T-helper 9 cell (primary cell): ENCODE measurements around the gene SMARCB1.

Experiments
- DNase-seq: peaks from one replicate; pipeline ENCODE4 v3.0.0-alpha.2; 2020
- total RNA-seq, 2 donors: gene quantifications; one replicate each; lab custom pipeline; 2026; lab: John Stamatoyannopoulos, UW

The SMARCB1 gene
- total RNA-seq: 37.4 to 39.0 reads per million in 2 donors

DNA sequence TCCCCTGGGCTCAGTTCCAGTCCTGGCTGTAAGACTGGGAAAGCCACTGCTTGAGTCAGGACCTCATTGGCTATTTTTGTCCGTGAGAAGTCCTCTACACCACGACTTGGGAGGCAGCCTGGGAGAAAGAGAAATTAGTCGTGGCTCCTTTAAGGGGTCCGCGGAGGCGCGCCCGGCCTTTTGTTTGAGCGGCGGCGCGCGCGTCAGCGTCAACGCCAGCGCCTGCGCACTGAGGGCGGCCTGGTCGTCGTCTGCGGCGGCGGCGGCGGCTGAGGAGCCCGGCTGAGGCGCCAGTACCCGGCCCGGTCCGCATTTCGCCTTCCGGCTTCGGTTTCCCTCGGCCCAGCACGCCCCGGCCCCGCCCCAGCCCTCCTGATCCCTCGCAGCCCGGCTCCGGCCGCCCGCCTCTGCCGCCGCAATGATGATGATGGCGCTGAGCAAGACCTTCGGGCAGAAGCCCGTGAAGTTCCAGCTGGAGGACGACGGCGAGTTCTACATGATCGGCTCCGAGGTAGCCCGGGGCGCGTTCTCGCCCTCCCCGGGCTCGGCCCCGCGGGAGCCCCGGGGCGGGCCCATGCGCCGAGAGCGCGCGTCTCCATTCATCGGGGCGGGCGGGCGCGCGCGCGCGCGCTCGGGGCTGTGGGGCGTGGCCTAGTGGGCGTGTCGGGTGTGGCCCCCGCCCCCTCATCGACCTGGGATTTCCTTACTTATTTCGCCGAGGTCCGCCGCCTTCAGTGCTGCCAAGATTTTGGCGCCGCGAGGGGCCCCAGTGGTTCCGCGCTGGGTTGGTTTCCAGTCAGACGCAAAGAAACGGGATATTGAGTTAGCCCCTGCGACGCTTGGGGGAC is at the start of gene SMARCB1:
Gene SMARCB1, plus strand, starts transcription at position 215 of the 848 bp plus-strand sequence. Its CDS starts 204 bp downstream, at position 419.
- peak; percentile 94 for DNase-seq

DNA sequence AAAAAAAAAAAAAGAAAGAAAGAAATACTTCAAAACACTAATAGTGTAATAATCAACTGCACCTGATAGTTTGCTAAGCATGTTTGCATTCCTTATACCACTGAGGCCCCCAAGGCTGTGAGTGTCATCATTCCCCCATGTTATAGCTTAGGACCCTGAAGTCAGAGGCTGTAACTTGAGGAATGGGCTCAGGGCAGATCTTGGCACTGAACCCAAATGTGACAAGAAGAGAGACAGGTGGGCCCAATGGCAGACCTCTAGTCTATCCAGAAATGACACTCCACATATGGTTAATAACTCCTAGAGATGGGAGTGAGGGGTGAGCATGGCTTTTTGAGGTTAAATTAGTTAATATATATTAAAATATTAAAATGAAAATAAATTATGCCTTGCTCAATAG is 49.1 kb upstream of the SMARCB1 start:
- no peak for DNase-seq

DNA sequence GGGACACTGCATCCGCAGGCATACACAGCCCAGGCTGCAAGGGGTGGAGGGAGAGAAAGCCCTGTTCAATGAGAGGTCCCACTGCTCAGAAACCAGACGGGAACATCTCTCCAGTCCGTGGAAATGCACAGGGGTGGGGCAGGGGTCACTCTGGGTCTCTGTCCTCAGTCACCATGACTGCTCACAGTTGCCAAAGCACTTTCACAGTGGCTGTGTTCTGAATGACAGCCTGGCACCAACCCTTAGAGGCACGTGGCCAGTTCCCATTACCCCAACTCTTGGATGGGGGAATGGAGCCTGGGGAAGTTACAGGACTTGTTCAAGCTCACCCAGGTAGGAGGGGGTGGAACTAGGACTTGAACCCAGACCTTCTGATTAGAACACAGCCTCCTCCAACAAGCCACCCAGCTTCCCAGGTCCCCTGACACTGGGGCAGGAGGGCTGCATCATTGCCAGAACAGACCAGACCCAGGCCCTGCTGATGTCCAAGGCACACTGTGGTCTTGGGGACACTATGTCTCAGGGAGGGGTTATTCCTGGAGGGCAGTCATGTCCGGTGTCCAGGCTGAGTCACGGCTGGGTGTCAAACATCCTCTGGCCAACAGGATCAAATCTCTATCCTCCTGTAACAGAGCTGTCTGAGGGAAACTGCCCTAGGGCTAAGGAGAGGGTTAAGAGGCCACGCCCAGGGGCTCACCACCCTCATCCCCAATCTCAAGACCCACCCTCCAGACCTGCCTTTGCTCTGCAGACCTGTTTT is 44.1 kb upstream of the SMARCB1 start:
- DNase-seq: no peak

DNA sequence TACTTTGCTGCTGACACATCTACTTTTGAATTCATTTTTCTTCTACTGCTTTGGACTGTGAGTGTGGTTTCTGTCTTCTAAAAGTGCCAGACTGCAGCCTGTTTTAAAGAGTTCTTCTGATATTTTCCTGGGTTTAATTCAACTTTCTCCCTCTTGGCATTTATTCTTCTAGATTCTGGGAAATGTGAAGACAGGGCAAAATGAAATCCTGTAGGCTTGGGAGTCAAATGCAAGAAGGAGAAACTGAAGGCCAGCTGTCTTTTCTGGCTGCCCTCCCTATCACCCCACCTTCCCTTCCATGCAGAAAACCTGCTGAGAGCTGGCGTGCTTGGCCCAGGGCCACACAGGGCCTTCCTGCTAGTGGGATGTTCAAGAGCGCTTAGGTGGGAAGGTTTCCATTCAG is 43.5 kb upstream of the SMARCB1 start:
- no peak for DNase-seq

DNA sequence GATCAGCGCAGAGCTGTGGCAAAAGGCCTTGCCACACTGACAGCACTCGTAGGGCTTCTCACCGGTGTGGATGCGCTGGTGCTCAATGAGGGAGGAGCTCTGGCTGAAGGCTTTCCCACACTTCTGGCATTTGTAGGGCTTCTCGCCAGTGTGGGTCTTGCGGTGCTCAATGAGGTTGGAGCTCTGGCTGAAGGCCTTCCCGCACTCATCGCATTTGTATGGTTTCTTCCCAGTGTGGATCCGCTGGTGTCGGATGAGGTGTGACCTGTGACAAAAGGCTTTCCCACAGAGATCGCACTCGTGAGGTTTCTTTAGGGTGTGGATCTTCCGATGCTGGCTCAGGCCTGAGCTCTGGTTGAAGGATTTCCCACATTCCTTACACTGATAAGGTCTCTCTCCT is 42.8 kb upstream of the SMARCB1 start:
- DNase-seq: no peak

DNA sequence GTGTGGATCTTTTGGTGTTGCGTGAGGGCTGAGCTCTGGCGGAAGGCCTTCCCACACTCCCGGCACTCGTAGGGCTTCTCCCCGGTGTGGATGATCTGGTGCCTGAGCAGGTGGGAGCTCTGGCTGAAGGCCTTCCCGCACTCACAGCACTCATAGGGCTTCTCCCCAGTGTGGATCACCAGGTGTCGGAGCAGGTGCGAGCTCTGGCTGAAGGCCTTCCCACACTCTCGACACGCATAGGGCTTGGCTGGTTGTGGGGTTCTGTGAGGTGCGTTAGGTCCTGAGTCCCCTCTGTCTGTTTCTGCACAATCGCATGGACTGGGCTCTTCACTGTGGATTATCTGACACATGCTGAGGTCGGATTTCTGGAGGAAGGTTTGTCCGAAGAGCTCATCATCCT is 42.3 kb upstream of the SMARCB1 start:
- no peak for DNase-seq

DNA sequence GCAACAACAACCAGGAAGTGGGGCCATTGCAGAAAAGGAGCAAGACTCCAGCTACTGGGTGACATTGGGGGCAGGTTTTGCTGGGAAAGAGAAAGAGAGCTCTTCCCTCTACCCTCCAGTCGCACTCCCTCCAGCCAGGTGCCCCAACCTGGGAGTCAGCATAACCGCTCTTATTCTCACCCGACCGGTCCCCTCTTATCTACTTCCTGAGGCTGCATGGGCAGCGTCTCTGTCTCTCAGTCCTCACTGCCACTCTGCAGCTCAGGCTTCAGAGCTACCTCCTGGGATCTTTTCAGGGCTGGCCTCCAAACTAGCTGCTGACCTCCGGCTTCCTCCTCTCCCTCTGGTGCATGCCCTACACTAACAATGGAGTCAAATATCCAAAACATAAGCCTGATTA is 41.0 kb upstream of the SMARCB1 start:
- no peak for DNase-seq

DNA sequence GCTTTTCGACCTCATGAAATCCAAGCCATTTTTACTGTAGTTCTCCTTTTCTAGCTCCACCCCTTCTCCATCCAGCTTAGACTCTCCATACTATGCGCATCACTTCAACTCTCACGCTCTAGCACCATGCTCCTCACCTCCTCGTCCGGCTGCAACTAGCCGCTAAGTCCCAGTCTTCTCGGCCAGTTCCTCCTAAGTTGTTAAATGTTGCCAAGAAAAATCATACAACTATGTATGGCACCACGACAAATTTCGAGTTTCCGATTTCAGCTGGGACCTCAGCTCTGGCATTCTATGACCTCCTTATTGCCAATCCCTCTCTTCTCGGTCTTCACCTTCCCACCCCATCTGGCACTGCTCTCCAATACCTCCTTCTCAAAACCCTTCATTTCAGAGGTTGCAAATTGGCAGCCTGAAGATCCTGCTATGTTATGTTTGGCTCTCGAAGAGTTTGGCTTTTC is 36.9 kb upstream of the SMARCB1 start:
- no peak for DNase-seq

DNA sequence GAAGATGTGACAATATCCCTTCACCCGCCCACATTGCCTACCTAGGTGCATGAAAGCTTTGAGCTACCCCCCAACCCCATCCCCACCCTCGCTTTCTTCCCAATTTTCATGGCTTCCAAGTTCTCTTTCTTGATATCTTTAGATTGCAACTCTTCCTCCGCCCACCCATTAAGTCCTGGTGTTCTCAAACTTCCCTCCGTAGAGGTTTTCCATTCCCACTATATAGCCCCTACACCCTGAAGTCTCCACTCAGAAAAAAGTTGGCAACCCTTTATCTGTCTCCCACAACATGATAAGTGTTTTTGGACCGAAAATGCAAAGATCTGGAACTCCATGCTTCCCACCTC is 36.4 kb upstream of the SMARCB1 start:
- no peak for DNase-seq

DNA sequence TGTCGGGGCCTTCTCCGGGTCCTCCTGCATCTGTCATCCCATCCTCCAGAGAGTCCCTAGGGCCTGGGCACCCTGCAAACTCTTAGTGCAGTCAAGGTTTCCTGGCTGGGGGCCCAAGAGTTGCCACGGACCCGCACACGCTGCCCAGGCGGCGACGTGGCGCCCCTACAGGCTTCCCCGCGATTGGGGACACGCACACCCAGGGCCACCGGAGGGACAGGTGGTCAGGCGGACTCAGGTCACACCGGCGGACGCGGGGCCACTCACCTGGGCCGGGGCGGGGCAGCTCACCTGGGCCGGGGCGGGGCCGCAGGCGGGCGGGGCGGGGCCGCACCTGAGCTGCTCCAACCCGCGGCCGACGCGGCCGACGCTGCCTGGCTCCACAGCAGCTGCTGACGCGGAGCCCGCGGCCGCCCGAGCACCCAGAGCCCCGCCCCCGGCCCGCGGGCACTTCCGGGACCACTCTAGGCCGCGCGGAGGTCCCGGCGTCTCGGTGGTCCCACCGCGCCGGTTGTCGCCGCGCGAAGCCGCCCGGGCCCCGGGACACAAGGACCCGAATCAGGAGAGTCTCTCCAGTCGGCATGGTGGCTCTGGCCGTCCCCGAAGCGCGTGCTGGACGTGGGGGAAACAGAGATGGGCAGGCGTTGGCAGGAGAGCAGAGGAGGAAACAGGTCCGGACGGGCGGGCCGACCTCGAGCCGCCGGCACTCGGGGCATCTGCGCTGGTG is 35.9 kb upstream of the SMARCB1 start, which contains the start of gene ZNF70:
Gene ZNF70, minus strand, starts transcription at position 399 of the 727 bp plus-strand sequence. CDS start 5,972 bp downstream, outside the sequence.
- DNase-seq: peak; percentile 77

DNA sequence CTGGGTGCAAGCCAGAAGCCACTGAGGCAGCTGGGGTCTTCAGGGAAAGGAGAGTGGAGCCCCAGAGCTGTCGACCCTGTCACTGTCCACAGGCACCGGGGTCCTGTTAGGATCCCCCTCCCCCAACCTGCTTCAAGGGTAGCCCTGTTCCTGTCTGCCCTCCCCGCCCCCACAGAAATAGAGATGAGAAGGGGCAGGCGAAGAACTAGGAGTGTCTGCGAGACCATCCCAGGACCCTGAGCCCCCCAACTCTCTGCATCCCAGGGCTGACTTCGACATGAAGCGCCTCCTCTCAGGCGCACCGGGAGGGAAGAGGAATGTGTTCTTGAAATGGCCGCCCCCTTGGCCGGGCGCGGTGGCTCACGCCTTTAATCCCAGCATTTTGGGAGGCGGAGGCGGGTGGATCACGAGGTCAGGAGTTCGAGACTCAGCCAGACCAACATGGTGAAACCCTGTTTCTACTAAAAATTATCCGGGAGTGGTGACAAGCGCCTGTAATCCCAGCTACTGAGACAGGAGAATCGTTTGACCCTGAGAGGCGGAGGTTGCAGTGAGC is 35.2 kb upstream of the SMARCB1 start:
- no peak for DNase-seq

DNA sequence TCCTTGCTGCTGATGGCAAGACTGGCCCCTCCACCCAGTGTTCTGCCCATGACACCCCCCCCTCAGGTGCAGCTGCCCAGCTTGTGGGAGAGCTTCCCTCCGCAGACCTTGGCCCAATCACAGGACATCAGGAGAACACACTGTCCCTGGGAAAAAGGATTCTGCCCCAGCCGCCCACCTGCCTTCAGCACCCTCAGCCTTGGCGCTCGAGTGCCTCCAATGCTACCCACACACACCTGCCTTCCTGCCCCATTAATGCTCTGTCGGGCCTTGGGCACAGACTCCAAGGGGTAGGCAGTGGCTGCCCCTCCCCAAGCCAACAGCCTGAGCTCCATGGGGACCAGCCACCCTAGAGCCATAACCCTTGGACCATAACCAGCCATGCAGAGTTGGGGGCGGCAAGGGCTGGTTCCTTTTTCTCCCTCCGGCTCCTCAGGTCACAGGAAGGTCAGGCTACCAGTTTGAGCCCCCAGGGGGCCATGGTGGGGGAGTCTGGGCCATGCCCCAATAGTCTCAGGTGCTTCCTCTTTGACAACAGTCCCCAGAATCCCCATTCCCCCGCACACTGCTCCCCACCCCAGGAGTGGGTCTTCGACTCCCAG is 34.6 kb upstream of the SMARCB1 start:
- DNase-seq: no peak

DNA sequence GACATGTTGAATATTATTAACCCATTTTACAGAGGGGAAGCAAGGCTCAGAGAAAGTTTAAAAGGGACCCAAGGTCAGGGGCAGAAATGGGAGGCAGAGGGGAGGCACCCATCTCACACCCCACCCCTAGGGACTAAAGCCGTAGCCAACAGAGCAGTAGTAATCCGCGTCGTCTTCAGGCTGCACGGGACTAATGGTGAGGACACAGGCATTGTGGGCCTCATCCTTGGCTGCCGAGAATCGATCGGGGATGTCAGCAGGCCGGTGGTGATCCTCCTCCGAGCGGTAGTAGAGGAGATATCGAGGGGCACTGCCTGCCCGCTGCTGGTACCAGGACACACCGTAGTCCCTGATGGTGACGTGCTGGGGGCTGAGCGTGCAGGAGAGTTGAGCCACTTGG is 34.0 kb upstream of the SMARCB1 start:
- DNase-seq: no peak

DNA sequence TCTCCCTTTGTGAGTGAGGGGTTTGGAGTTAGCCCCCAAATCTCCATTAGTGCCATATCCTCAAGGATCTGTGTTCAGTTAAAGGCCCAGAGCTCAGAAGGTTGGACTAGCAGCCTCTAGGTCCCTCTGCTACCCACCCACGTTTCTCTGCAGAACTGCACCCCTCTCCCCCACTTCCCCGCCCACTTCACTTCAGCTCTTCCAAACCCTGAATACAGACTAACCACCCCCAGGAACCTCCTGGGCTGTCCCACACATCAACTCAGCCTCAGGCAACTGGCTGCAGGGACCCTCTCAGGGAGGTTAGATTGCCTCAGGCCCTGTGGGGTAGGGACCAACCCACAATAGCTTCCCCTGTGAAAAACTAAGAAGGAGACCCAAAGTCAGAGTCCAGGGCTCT is 33.4 kb upstream of the SMARCB1 start:
- no peak for DNase-seq

DNA sequence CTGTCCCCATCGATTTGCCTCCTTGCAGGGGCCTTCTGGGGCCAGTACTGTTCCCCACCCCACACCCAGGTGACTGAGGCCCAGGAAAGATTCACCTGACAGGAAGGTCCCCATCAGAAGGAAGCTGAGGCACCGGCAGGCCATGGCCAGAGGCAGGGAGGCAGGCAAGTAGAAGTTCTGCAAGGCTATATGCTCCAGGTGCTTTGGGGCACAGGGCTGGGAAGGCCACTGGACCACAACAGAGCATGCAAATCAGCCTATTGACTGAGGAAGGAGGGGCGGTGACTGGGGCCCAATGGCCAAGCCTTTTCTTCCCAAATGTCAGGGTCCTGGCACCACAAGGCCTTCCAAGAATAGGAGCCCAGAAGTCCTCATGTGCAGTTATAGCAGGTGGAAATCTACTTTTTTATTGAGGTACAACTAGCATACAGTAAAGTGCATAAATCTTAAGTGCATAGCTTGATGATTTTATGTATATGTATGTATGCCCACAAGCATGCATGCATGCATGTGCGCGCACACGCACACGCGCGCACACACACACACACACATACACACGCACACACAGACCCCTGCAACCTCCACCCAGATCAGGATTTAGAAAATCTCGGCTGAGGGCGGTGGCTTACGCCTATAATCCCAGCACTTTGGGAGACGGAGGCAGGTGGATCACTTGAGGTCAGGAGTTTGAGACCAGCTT is 32.4 kb upstream of the SMARCB1 start, which contains the start of gene VPREB3:
Gene VPREB3, minus strand, starts transcription at position 206 of the 700 bp plus-strand sequence. Its CDS starts 62 bp downstream, at position 144.
- DNase-seq: no peak

DNA sequence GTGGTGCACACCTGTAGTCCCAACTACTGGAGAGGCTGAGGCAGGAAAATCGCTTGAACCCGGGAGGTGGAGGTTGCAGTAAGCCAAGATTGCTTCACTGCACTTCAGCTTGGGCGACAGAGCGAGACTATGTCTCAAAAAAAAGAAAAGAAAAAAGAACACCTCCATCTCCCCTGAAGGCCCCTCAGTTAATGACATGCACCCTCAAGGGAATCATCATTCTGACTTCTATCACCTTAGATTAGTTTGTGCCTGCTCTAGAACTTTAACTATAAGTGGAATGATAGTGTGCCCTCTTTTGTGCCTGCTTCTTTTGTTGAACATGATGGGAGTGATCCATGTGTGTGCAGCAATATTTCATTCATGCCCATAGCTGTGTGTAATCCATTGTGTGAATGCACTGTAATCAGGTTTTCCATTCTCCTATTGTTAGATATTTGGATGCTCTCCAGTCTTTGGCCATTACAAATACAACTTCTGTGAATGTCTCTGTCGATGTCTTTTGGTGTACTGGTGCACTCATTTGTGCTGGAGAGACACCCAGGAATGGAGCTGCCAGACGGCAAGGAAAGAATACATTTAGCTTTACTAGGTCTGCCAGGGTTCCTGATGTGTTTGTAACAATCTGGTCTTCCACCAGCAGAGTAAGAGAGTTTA is 31.7 kb upstream of the SMARCB1 start:
- no peak for DNase-seq

DNA sequence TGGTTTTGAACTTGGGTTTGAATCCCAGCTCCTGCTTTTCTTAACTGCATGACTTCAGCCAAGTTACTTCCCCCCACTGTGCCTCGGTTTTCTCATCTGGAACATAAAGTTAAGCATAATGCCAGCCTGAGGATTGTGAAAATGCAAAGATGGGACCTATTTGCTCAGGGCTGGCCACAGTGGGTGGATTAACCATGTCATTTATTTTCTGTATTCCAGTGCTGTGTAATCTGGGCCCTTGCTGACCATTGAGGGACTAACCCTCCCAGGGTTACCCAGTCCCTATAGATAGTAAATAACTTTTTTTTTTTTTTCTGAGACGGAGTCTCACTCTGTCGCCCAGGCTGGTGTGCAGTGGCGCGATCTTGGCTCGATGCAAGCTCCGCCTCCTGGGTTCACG is 31.1 kb upstream of the SMARCB1 start:
- no peak for DNase-seq

DNA sequence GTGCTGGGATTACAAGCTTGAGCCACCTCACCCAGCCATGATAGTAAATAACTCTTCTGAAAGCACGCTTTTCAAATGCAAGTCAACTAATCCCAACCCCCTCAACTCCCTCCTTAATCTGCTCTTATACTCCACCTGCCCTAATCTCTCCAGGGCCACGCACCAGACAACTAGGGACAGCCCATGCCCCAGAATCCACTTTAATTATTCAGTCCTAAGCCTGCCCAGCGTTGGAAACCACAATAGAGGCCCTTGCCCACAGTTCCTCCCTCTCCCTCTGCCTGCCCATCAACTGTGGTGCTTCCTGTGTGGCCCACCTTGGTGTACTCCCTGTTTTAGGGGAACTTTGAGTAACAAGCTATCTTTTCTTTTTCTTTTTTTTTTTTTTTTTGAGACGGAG is 29.9 kb upstream of the SMARCB1 start:
- no peak for DNase-seq

DNA sequence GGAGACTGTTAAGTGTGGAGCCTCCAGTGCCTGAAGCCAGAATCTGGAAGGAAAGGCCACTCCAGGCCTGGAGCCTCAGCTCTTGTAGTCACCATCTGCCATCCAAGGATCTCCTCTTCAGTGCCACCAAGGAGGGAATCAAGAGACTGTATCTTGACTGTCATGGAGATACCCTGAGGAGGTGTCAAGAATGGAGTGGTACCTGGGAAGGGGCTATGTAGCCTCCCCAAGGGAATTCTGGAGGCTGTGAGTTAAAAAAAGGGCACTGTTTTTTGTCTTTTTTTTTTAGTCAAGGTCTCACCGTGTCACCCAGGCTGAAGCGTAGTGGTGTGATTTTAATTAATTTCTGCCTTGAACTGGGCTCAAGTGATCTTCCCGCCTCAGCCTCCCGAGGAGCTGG is 27.2 kb upstream of the SMARCB1 start:
- DNase-seq: no peak

DNA sequence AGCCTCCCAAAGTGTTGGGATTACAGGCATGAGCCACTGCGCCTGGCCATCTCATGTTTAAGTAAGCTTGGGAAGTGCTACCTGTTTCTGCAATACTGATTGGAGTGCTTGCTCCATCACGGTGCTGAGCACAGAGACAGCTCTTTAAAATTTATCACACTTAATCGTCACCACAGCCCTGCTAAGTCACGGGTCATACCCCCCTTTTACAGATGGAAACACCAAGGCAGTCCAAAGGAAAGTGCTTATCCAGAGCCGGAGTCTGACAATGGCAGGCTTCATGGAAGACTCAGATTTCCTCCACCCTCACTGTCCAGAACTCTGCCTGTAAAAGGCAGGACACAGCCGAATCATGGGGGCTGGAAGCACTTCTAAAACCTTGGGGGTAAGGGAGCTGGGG is 26.7 kb upstream of the SMARCB1 start:
- no peak for DNase-seq
